Dedifferentiated amniotic fluid mesenchymal stem cell (primary cell): Measurements from ENCODE around the gene CLASP1.

Experiments
- DNase-seq: peaks from one replicate; pipeline ENCODE4 v3.0.0-alpha.2; 2016; ENCODE audit errors: extremely low spot score

The CLASP1 gene

GRCh38 chr2:121541495-121541894 lies 107.8 kb downstream of the CLASP1 start:
- DNase-seq: no peak

GRCh38 chr2:121539750-121540469 lies 109.4 kb downstream of the CLASP1 start:
- no peak for DNase-seq

- no peak for DNase-seq
Measured at GRCh38 chr2:121536850-121537557, 112.3 kb downstream of the CLASP1 start.

GRCh38 chr2:121536347-121536746 lies 112.9 kb downstream of the CLASP1 start:
- no peak for DNase-seq

GRCh38 chr2:121534007-121534406 lies 115.3 kb downstream of the CLASP1 start:
- DNase-seq: no peak

GRCh38 chr2:121532894-121533293 lies 116.4 kb downstream of the CLASP1 start:
- DNase-seq: no peak

GRCh38 chr2:121532347-121532766 lies 116.9 kb downstream of the CLASP1 start:
- no peak for DNase-seq

- peak; percentile 56 for DNase-seq
Measured at GRCh38 chr2:121530212-121530705, 119.0 kb downstream of the CLASP1 start.

GRCh38 chr2:121529439-121530211 lies 119.6 kb downstream of the CLASP1 start:
- no peak for DNase-seq

GRCh38 chr2:121527009-121527682 lies 122.1 kb downstream of the CLASP1 start:
- DNase-seq: no peak

- no peak for DNase-seq
Measured at GRCh38 chr2:121524685-121525425, 124.4 kb downstream of the CLASP1 start.

- DNase-seq: no peak
Measured at GRCh38 chr2:121521359-121521758, 127.9 kb downstream of the CLASP1 start.

- no peak for DNase-seq
Measured at GRCh38 chr2:121520641-121520994, 128.6 kb downstream of the CLASP1 start.

GRCh38 chr2:121519732-121520640 lies 129.3 kb downstream of the CLASP1 start:
- no peak for DNase-seq

GRCh38 chr2:121519153-121519552 lies 130.1 kb downstream of the CLASP1 start:
- DNase-seq: no peak

GRCh38 chr2:121513597-121514333 lies 135.5 kb downstream of the CLASP1 start:
- DNase-seq: no peak

- DNase-seq: no peak
Measured at GRCh38 chr2:121510857-121511256, 138.4 kb downstream of the CLASP1 start.

- no peak for DNase-seq
Measured at GRCh38 chr2:121506621-121507020, 142.6 kb downstream of the CLASP1 start.

GRCh38 chr2:121505986-121506586 lies 143.2 kb downstream of the CLASP1 start:
- no peak for DNase-seq
